Fibroblast of lung (primary cell): ENCODE results near the gene GPATCH1. TPM values are rescaled to one million over a fixed set of nuclear protein-coding genes. Genes with fewer than 3 reads are reported as not detected.

Experiments
- DNase-seq, 2 donors: peaks; one replicate each; pipeline versions ENCODE4 v3.0.0 to v3.0.0-alpha.2; 2010; ENCODE audit warnings: low read depth in 2 of 2
- H2AFZ ChIP-seq: 2 replicates; pipeline ENCODE4 v1.5.1; 2012; ENCODE audit warnings: low read length, control low read depth, inconsistent platforms
- H3K27ac ChIP-seq: 2 replicates; pipeline ENCODE4 v1.5.1; 2011; ENCODE audit warnings: low read length, control low read depth; ENCODE audit not compliant: insufficient read depth
- H3K27me3 ChIP-seq: 2 replicates; pipeline ENCODE4 v1.5.1; 2011; ENCODE audit warnings: mild to moderate bottlenecking, low read length; ENCODE audit not compliant: control insufficient read depth, insufficient read depth
- H3K36me3 ChIP-seq: 2 replicates; pipeline ENCODE4 v1.5.1; 2011; ENCODE audit warnings: low read length; ENCODE audit not compliant: control insufficient read depth, insufficient read depth
- H3K4me1 ChIP-seq: 2 replicates; pipeline ENCODE4 v1.5.1; 2011; ENCODE audit warnings: low read length; ENCODE audit not compliant: control insufficient read depth, insufficient read depth; ENCODE audit errors: extremely low read depth
- H3K4me2 ChIP-seq: 2 replicates; pipeline ENCODE4 v1.5.1; 2011; ENCODE audit warnings: low read length, control low read depth; ENCODE audit not compliant: insufficient read depth; ENCODE audit errors: extremely low read depth
- H3K4me3 ChIP-seq, 4 experiments: fragments of 200-600 bp in 1 of 4; sonication (generic) in 1 of 4; replicated peaks in 1 of 4; 2 replicates each; pipeline ENCODE4 v1.5.1; 2011 to 2016; ENCODE audit warnings: low read length in 4 of 4, low read depth in 3 of 4, mild to moderate bottlenecking in 3 of 4, control low read depth in 2 of 4, inconsistent platforms in 1 of 4, mixed read lengths in 1 of 4; ENCODE audit not compliant: insufficient read depth in 1 of 4; ENCODE audit errors: control extremely low read depth in 1 of 4
- H3K79me2 ChIP-seq: 2 replicates; pipeline ENCODE4 v1.5.1; 2012; ENCODE audit warnings: mild to moderate bottlenecking, low read length, inconsistent platforms; ENCODE audit not compliant: control insufficient read depth, insufficient read depth
- H3K9ac ChIP-seq: 2 replicates; pipeline ENCODE4 v1.5.1; 2011; ENCODE audit warnings: mild to moderate bottlenecking, low read length, control low read depth; ENCODE audit not compliant: insufficient read depth
- H3K9me3 ChIP-seq: 2 replicates; pipeline ENCODE4 v1.5.1; 2012; ENCODE audit warnings: low read depth, low read length; ENCODE audit not compliant: control insufficient read depth, insufficient read depth
- H4K20me1 ChIP-seq: 2 replicates; pipeline ENCODE4 v1.5.1; 2011; ENCODE audit warnings: low read length; ENCODE audit not compliant: control insufficient read depth, insufficient read depth; ENCODE audit errors: extremely low read depth
- CTCF ChIP-seq, 2 donors: IDR thresholded peaks in 1 of 2; conservative IDR thresholded peaks in 1 of 2; 1 replicate in 1 of 2; 2 replicates in 1 of 2; pipeline ENCODE4 v1.5.1; 2011 to 2012; ENCODE audit warnings: low read length in 2 of 2, control low read depth in 1 of 2, inconsistent platforms in 1 of 2, low read depth in 1 of 2, mild to moderate bottlenecking in 1 of 2
- EZH2 ChIP-seq: IDR thresholded peaks from 2 replicates; pipeline ENCODE4 v1.5.1; 2012; ENCODE audit warnings: low read length, control low read depth, mild to moderate bottlenecking; ENCODE audit errors: missing control alignments
- polyA plus RNA-seq, 2 donors: library from polyadenylated mRNA; depleted of rRNA in 1 of 2; stranded (reverse) in 1 of 2; unstranded in 1 of 2; fragments of >200 nt; gene quantifications; 2 replicates each; pipeline ENCODE4 v1.2.1, GENCODE V29; 2011 to 2012; ENCODE audit warnings: missing spikeins in 1 of 2
- total RNA-seq: library from RNA; depleted of rRNA; stranded (reverse); fragments of >200 nt; gene quantifications from 2 replicates; pipeline ENCODE4 v1.2.1, GENCODE V29; 2014

Gene GPATCH1
- total and polyA plus RNA-seq, 2 donors (not counting 1 experiment from before 2014, with no cell fraction given): 5.6 to 6.3 TPM

GRCh38 chr19:33159149-33159548, 78.2 kb downstream of the GPATCH1 start:
- no peak overlapping the region for H3K4me3 ChIP-seq
- H3K36me3 ChIP-seq: no peaks in the 10 kb centered on the region
- H3K9ac ChIP-seq: no peak overlapping the region
- no peaks in the 10 kb centered on the region for H3K9me3 ChIP-seq
- no peak overlapping the region for H3K27ac ChIP-seq
- no peaks in the 10 kb centered on the region for H4K20me1 ChIP-seq
- H3K4me2 ChIP-seq: no peak overlapping the region
- H3K79me2 ChIP-seq: no peaks in the 10 kb centered on the region
- DNase-seq: no peak
- H3K4me1 ChIP-seq: no peaks in the 10 kb centered on the region
- no peaks in the 10 kb centered on the region for H3K27me3 ChIP-seq
- no peak overlapping the region for H2AFZ ChIP-seq
- TF ChIP-seq EZH2 (no peak), CTCF (conservative IDR thresholded peaks at IDR 0.05 in 1 of 2, IDR thresholded peaks at IDR 0.05 in 1 of 2; ENCODE audit: low read depth in 1 of 2, low read length in 2 of 2) (no peak)

GRCh38 chr19:33159893-33160292, 78.9 kb downstream of the GPATCH1 start:
- Histone ChIP-seq H3K4me2 (no peak overlapping the region), H3K27me3 (no peaks in the 10 kb centered on the region), H3K9ac (no peak overlapping the region), H3K4me1 (no peaks in the 10 kb centered on the region), H3K36me3 (no peaks in the 10 kb centered on the region), H2AFZ (no peak overlapping the region), H3K79me2 (no peaks in the 10 kb centered on the region), H3K9me3 (no peaks in the 10 kb centered on the region), H3K27ac (no peak overlapping the region), H3K4me3 (no peak overlapping the region), H4K20me1 (no peaks in the 10 kb centered on the region)
- no peak for TF ChIP-seq EZH2
- no peak for TF ChIP-seq CTCF (conservative IDR thresholded peaks at IDR 0.05 in 1 of 2, IDR thresholded peaks at IDR 0.05 in 1 of 2; ENCODE audit: low read depth in 1 of 2, low read length in 2 of 2)
- DNase-seq: no peak

DNA sequence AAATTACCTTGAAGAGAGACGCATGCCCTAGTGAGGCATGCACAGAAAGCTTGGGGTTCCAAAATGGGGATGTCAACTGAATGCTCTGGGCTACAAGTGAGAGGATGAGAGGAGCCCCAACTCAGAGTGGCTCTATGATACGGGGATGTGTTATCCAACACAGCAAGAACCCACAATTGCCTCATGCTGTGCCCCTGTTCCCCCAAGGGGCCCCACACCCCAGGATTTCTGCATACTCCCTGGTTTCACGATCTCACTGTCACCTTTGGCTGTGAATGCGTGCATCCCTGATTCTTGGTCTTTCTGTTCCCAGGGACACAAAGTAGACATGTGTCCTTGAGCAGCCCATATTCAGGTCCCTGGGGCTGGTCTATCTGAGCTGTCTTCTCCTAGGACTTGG, 80.2 kb downstream of the GPATCH1 start:
- H3K27me3 ChIP-seq: no peaks in the 10 kb centered on the region
- H3K36me3 ChIP-seq: no peaks in the 10 kb centered on the region
- no peaks in the 10 kb centered on the region for H3K4me1 ChIP-seq
- no peaks in the 10 kb centered on the region for H4K20me1 ChIP-seq
- no peaks in the 10 kb centered on the region for H3K9me3 ChIP-seq
- no peak overlapping the region for H3K4me2 ChIP-seq
- no peaks in the 10 kb centered on the region for H3K79me2 ChIP-seq
- H3K9ac ChIP-seq: no peak overlapping the region
- no peak overlapping the region for H3K4me3 ChIP-seq
- no peak overlapping the region for H3K27ac ChIP-seq
- TF ChIP-seq CTCF (conservative IDR thresholded peaks at IDR 0.05 in 1 of 2, IDR thresholded peaks at IDR 0.05 in 1 of 2; ENCODE audit: low read depth in 1 of 2, low read length in 2 of 2) (no peak), EZH2 (no peak)
- no peak overlapping the region for H2AFZ ChIP-seq
- DNase-seq: no peak
